PC-9 (cell line): ENCODE results near the gene ANTXR2. TPM values are rescaled to one million over a fixed set of nuclear protein-coding genes. Genes with fewer than 3 reads are reported as not detected.

Source experiments
- BruUV-seq: library from RNA; stranded (reverse); fragments of 400-500 nt; replicated peaks from 2 replicates; lab custom pipeline; 2021; lab: Mats Ljungman, UMichigan
- CTCF ChIA-PET: fragments of 300-600 bp; sonication (Branson Sonifier 250); formaldehyde crosslinking; loops from one replicate; lab custom pipeline; 2022; ENCODE audit warnings: antibody characterized with exemption; lab: Charles Lee
- POLR2A ChIA-PET: fragments of 300-600 bp; sonication (Branson Sonifier 250); formaldehyde crosslinking; loops from one replicate; lab custom pipeline; 2022; ENCODE audit warnings: antibody characterized with exemption; ENCODE audit not compliant: unreplicated experiment; lab: Charles Lee
- DNase-seq, 2 experiments: peaks; one replicate each; pipeline versions ENCODE4 v3.0.0 to v3.0.0-alpha.2; 2015 to 2022; ENCODE audit warnings: mixed read lengths in 1 of 2
- H2AFZ ChIP-seq: fragments of 200-600 bp; sonication (generic); 2 replicates; pipeline ENCODE4 v1.8.1; 2017; ENCODE audit warnings: antibody characterized with exemption
- H3F3A ChIP-seq: fragments of 200-600 bp; sonication (generic); 2 replicates; pipeline ENCODE4 v1.8.1; 2017; ENCODE audit warnings: antibody characterized with exemption, mild to moderate bottlenecking, low read depth; ENCODE audit not compliant: insufficient read depth
- H3K27ac ChIP-seq: fragments of 200-600 bp; sonication (generic); 2 replicates; pipeline ENCODE4 v1.6.1; 2016; ENCODE audit warnings: mixed run types
- H3K27me3 ChIP-seq: fragments of 200-600 bp; sonication (generic); 2 replicates; pipeline ENCODE4 v1.6.1; 2016; ENCODE audit warnings: low read depth, mixed run types; ENCODE audit not compliant: insufficient read depth
- H3K36me3 ChIP-seq: fragments of 200-600 bp; sonication (generic); 2 replicates; pipeline ENCODE4 v1.6.1; 2016; ENCODE audit warnings: low read depth, mixed run types
- H3K4me1 ChIP-seq: fragments of 200-600 bp; sonication (generic); replicated peaks from 2 replicates; pipeline ENCODE4 v1.6.1; 2016; ENCODE audit warnings: mixed run types; ENCODE audit not compliant: insufficient read depth
- H3K4me2 ChIP-seq: fragments of 200-600 bp; sonication (generic); 2 replicates; pipeline ENCODE4 v1.6.1; 2017; ENCODE audit warnings: mixed run types
- H3K4me3 ChIP-seq: fragments of 200-600 bp; sonication (generic); 2 replicates; pipeline ENCODE4 v1.6.1; 2016; ENCODE audit warnings: mixed run types
- H3K79me2 ChIP-seq: fragments of 200-600 bp; sonication (generic); 2 replicates; pipeline ENCODE4 v1.6.1; 2017; ENCODE audit warnings: low read depth, mixed run types
- H3K9me2 ChIP-seq: fragments of 200-600 bp; sonication (generic); 2 replicates; pipeline ENCODE4 v1.8.1; 2017; ENCODE audit warnings: mild to moderate bottlenecking; ENCODE audit not compliant: insufficient read depth
- H3K9me3 ChIP-seq: fragments of 200-600 bp; sonication (generic); 2 replicates; pipeline ENCODE4 v1.8.1; 2016; ENCODE audit warnings: low read depth; ENCODE audit not compliant: insufficient read depth
- H4K20me1 ChIP-seq: fragments of 200-600 bp; sonication (generic); 2 replicates; pipeline ENCODE4 v1.8.1; 2017; ENCODE audit not compliant: insufficient read depth
- EZH2 ChIP-seq: fragments of 200-600 bp; sonication (generic); IDR thresholded peaks from 2 replicates; pipeline ENCODE4 v1.8.0; 2017; ENCODE audit warnings: antibody characterized with exemption, low read depth
- intact Hi-C: fragments of 100-400 bp; cut with micrococcal nuclease; formaldehyde crosslinking; loops from one replicate; pipeline ENCODE4 v1.10.0; 2022; ENCODE audit not compliant: unreplicated experiment
- total RNA-seq: library from RNA; stranded (reverse); gene quantifications from 2 replicates; pipeline ENCODE4 v1.2.3, GENCODE V29; 2021
- TF ChIP-seq, protein P1 (sequence below): fragments of 200-600 bp; sonication (generic); conservative IDR thresholded peaks from 2 replicates; pipeline ENCODE4 v1.6.1; 2017; ENCODE audit warnings: mixed run types, antibody characterized with exemption, mild to moderate bottlenecking, moderate library complexity

The ANTXR2 gene
- total RNA-seq, 1 experiment from 2014 or later: 2.0 TPM

- no peaks in the 10 kb centered on the region for H3K36me3 ChIP-seq
- H3K9me2 ChIP-seq: no peaks in the 10 kb centered on the region
- H3K4me3 ChIP-seq: no peak overlapping the region
- no peaks in the 10 kb centered on the region for H3F3A ChIP-seq
- TF ChIP-seq EZH2: no peak
- TF ChIP-seq, protein P1, sequence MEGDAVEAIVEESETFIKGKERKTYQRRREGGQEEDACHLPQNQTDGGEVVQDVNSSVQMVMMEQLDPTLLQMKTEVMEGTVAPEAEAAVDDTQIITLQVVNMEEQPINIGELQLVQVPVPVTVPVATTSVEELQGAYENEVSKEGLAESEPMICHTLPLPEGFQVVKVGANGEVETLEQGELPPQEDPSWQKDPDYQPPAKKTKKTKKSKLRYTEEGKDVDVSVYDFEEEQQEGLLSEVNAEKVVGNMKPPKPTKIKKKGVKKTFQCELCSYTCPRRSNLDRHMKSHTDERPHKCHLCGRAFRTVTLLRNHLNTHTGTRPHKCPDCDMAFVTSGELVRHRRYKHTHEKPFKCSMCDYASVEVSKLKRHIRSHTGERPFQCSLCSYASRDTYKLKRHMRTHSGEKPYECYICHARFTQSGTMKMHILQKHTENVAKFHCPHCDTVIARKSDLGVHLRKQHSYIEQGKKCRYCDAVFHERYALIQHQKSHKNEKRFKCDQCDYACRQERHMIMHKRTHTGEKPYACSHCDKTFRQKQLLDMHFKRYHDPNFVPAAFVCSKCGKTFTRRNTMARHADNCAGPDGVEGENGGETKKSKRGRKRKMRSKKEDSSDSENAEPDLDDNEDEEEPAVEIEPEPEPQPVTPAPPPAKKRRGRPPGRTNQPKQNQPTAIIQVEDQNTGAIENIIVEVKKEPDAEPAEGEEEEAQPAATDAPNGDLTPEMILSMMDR: no peak
- no peaks in the 10 kb centered on the region for H3K79me2 ChIP-seq
- H3K27ac ChIP-seq: no peak overlapping the region
- DNase-seq: no peak
- no peaks in the 10 kb centered on the region for H3K27me3 ChIP-seq
- ChIA-PET POLR2A (no interaction called here), CTCF (no interaction called here)
- H3K4me2 ChIP-seq: no peak overlapping the region
- H3K9me3 ChIP-seq: peaks cover 4% of the 10 kb centered on the region; the same call in 1 of the 2 replicates
- H4K20me1 ChIP-seq: no peaks in the 10 kb centered on the region
- intact Hi-C loops: no loop called here
- no TSS peak for BruUV-seq
- H2AFZ ChIP-seq: no peak overlapping the region
- no peaks in the 10 kb centered on the region for H3K4me1 ChIP-seq
Measured at GRCh38 chr4:80081566-80081965, 8.5 kb upstream of the ANTXR2 start.

DNA sequence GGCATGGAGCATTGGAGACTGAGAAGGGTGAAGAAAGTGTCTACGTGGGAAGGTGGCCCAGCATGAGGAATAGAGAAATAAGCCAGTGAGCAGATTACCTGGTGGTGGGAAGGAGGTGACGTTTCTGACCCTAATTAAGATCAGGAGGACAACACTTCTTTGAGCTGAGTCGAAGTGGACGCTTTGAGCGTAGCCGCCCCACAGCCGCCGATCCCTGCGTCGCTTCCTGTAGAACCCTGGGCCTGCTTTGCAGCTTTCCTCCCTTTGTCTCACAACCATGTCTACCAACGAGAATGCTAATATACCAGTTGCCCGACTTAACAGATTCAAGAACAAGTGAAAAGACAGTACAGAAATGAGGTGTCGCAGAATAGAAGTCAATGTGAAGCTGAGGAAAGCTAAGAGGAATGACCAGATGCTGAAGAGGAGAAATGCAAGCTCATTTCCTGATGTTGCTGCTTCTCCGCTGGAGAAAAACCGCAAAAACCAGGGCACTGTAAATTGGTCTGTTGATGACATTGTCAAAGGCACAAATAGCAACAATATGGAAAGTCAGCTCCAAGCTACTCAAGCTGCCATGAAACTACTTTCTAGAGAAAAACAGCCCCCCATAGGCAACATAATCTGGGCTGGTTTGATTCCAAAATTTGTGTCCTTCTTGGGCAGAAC, 6.4 kb upstream of the ANTXR2 start:
- no peak overlapping the region for H3K4me2 ChIP-seq
- no peaks in the 10 kb centered on the region for H3K36me3 ChIP-seq
- CTCF ChIA-PET: no interaction called here
- H3K27me3 ChIP-seq: no peaks in the 10 kb centered on the region
- BruUV-seq: no TSS peak
- intact Hi-C loops: loop anchor here (10.0 kb wide), 1 partner anchor 105 kb away; no protein-coding TSS in a partner anchor
- POLR2A ChIA-PET: no interaction called here
- H4K20me1 ChIP-seq: no peaks in the 10 kb centered on the region
- H2AFZ ChIP-seq: no peak overlapping the region
- H3K9me3 ChIP-seq: peaks cover 4% of the 10 kb centered on the region; the same call in 1 of the 2 replicates
- no peaks in the 10 kb centered on the region for H3K79me2 ChIP-seq
- H3K4me3 ChIP-seq: no peak overlapping the region
- no peak for TF ChIP-seq EZH2
- TF ChIP-seq, protein P1: no peak
- H3K27ac ChIP-seq: no peak overlapping the region
- DNase-seq: no peak
- H3F3A ChIP-seq: no peaks in the 10 kb centered on the region
- H3K9me2 ChIP-seq: no peaks in the 10 kb centered on the region
- peaks cover 2% of the 10 kb centered on the region; the same call in 1 of the 2 replicates for H3K4me1 ChIP-seq

DNA sequence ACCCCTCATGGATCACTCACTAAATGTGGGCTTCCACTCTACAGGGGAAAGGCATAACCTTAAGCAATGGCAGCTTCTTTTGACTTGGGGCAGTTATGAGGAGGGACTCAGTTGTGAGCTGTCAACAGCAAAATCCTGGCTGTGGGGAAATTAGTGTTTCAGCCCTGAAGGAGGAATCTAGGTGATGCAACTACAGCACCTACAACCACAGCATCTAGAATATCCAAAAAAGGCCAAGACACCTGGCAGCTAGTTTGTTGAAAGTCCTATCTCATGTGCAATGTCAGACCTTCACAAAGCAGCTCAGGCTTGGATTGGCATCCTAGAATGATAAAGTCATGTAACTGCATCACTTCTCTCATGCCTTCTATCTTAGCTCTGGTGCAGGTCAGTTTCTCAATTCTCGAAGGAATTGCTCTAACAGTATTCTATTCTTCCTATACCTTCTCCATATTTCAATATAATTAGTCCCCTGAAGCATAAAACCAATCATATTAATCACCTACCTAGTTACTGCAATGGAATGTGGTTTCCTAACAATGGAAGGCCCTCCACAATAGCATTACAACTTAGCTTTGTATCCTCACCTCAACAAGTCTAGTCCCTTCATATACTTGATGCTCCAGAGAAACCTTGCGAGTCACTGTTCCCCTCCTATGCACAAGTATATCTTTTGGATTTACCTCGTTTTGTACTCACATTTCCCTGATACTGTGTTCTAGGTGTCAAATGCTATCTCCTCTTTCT, 5.5 kb upstream of the ANTXR2 start:
- no peak overlapping the region for H3K27ac ChIP-seq
- no peaks in the 10 kb centered on the region for H3K36me3 ChIP-seq
- no peaks in the 10 kb centered on the region for H3F3A ChIP-seq
- H3K27me3 ChIP-seq: no peaks in the 10 kb centered on the region
- no peak for DNase-seq
- ChIA-PET POLR2A (no interaction called here), CTCF (no interaction called here)
- no peak overlapping the region for H3K4me2 ChIP-seq
- no peak overlapping the region for H3K4me3 ChIP-seq
- no peaks in the 10 kb centered on the region for H3K79me2 ChIP-seq
- no peaks in the 10 kb centered on the region for H3K9me2 ChIP-seq
- intact Hi-C loops: loop anchor here (10.0 kb wide), 1 partner anchor 106 kb away; no protein-coding TSS in a partner anchor
- H3K9me3 ChIP-seq: peaks cover 4% of the 10 kb centered on the region; the same call in 1 of the 2 replicates
- TF ChIP-seq, protein P1: no peak
- no peak for TF ChIP-seq EZH2
- no peaks in the 10 kb centered on the region for H4K20me1 ChIP-seq
- H2AFZ ChIP-seq: no peak overlapping the region
- BruUV-seq: no TSS peak
- H3K4me1 ChIP-seq: peaks cover 11% of the 10 kb centered on the region
